ENCODE data around the gene PEX5L. TPM values are rescaled to one million over a fixed set of nuclear protein-coding genes. Genes with fewer than 3 reads are reported as not detected.
A peak's percentile ranks its signal among the peaks of the same experiment; 100 is the strongest.

Gene PEX5L
- total and polyA plus RNA-seq, 10 of the 15 experiments (the other 5 are each of a cell fraction or from before 2014, with no cell fraction given), result 0.11 to 17.0 (median 0.50) TPM

DNA sequence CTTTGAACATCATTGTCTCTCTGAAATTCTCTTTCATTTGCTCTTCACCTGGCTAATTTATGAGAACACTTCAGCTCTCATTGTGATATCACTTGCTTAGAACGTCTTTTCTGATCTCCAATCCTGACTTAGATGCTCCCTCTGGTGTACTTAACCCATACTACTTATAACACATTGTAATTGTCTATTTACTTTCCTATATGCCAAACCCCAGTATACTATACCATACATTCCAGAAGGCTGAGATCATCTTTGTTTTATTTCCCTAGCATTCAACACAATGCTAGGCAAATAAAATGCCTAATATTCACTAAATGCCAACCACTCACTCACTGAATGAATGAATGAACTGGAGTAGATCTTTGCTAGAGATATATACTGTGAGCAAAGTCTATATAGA, 27.0 kb upstream of the PEX5L start:
- H3K27me3 ChIP-seq (replicated peaks in 1 of 2; ENCODE audit: control insufficient read depth in 2 of 2, insufficient read depth in 2 of 2, low read length in 1 of 2), result no peaks in the 10 kb centered on the region
- H3K27ac ChIP-seq (ENCODE audit: control insufficient read depth, insufficient read depth), result no peak overlapping the region
- WGBS (ENCODE audit: insufficient coverage, insufficient replicate concordance, low lambda C conversion rate, missing lambda C conversion rate), result 0% methylated on average over 1 of the region's 1 CpG
- SMC1A ChIA-PET (ENCODE audit: uncharacterized antibody, unreplicated experiment), result interaction anchor here (1.3 kb wide), 2 partner anchors 24 to 96 kb away, joined by 3 read pairs; no protein-coding TSS in a partner anchor
- no peak overlapping the region for H3K4me2 ChIP-seq (ENCODE audit: control insufficient read depth, insufficient read depth)
- no peak overlapping the region for H3K9ac ChIP-seq (ENCODE audit: control insufficient read depth, insufficient read depth, low read length)
- no peaks in the 10 kb centered on the region for H3K9me3 ChIP-seq (replicated peaks; ENCODE audit: control insufficient read depth, insufficient read depth, low read length)
- H3K79me2 ChIP-seq (ENCODE audit: control insufficient read depth, insufficient read depth, low read length), result no peaks in the 10 kb centered on the region
- H3K4me3 ChIP-seq, result no peak overlapping the region
- intact Hi-C loops (cut with micrococcal nuclease; ENCODE audit: unreplicated experiment) (no loop called here), in situ Hi-C loops (cut with MboI) (no loop called here)
- no peak overlapping the region for H2AFZ ChIP-seq (ENCODE audit: control insufficient read depth, low read depth, low read length)
- RAD21 ChIA-PET (ENCODE audit: unreplicated experiment), result no interaction called here
- TF ChIP-seq NKRF (conservative IDR thresholded peaks at IDR 0.05) (no peak), RAD21 (IDR thresholded peaks at IDR 0.05; ENCODE audit: insufficient read depth, low read depth, low read length) (0 out of 2 replicates have a peak, but pooled peaks have one; percentile 9)
- BruUV-seq (replicated peaks), result no TSS peak
- no peaks in the 10 kb centered on the region for H4K20me1 ChIP-seq (ENCODE audit: control insufficient read depth, insufficient read depth)
- H3K4me1 ChIP-seq (ENCODE audit: control insufficient read depth, insufficient read depth, low read length), result no peaks in the 10 kb centered on the region
- CTCF ChIA-PET, result interaction anchor here (0.6 to 1.4 kb wide), 2 partner anchors 252 to 521 kb away, joined by 3 read pairs; no protein-coding TSS in a partner anchor
- ATAC-seq, result no peak
- no peaks in the 10 kb centered on the region for H3K36me3 ChIP-seq (ENCODE audit: control insufficient read depth in 2 of 2, insufficient read depth in 2 of 2, low read length in 1 of 2)
- POLR2A ChIA-PET, result no interaction called here
- FAIRE-seq, result no peak
- DNase-seq (ENCODE audit: low read depth, low spot score), result no peak

DNA sequence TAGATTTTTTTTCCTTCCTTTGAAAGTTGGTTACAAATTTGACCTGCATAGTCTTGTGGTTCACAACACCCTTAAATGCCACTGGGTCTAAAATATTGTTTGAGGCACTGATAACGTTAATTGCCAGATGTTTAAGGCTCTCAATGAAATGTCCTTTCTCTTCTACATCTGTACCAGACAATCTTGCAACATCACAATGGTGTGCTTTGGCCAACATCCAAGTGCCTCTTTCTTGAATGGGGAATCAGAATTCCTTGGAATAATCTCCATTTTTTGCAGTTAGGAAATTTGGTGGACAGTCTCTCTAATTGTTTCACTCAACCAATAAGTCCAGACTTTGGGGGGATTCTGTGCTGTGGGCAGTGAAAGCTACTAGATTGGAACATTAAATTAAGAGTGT, 26.0 kb upstream of the PEX5L start:
- no peak overlapping the region for H3K4me3 ChIP-seq
- no peaks in the 10 kb centered on the region for H3K27me3 ChIP-seq (replicated peaks in 1 of 2; ENCODE audit: control insufficient read depth in 2 of 2, insufficient read depth in 2 of 2, low read length in 1 of 2)
- BruUV-seq (replicated peaks), result no TSS peak
- DNase-seq (ENCODE audit: low read depth, low spot score), result no peak
- no peaks in the 10 kb centered on the region for H4K20me1 ChIP-seq (ENCODE audit: control insufficient read depth, insufficient read depth)
- ChIA-PET SMC1A (ENCODE audit: uncharacterized antibody, unreplicated experiment) (interaction anchor here (1.1 to 1.4 kb wide), 2 partner anchors 133 to 179 kb away, joined by 3 to 4 read pairs; no protein-coding TSS in a partner anchor), CTCF (interaction anchor here (1.5 kb wide), 1 partner anchor 133 kb away, joined by 5 read pairs; no protein-coding TSS in a partner anchor), RAD21 (ENCODE audit: unreplicated experiment) (interaction anchor here (1.2 kb wide), 1 partner anchor 251 kb away, joined by 3 read pairs; no protein-coding TSS in a partner anchor), POLR2A (interaction anchor here (0.5 kb wide), 1 partner anchor 13 kb away, joined by 3 read pairs; no protein-coding TSS in a partner anchor)
- peak; percentile 31 for FAIRE-seq
- H3K9ac ChIP-seq (ENCODE audit: control insufficient read depth, insufficient read depth, low read length), result no peak overlapping the region
- H3K27ac ChIP-seq (ENCODE audit: control insufficient read depth, insufficient read depth), result no peak overlapping the region
- no peaks in the 10 kb centered on the region for H3K36me3 ChIP-seq (ENCODE audit: control insufficient read depth in 2 of 2, insufficient read depth in 2 of 2, low read length in 1 of 2)
- H3K9me3 ChIP-seq (replicated peaks; ENCODE audit: control insufficient read depth, insufficient read depth, low read length), result no peaks in the 10 kb centered on the region
- H3K4me1 ChIP-seq (ENCODE audit: control insufficient read depth, insufficient read depth, low read length), result no peaks in the 10 kb centered on the region
- in situ Hi-C loops (cut with MboI) (no loop called here), intact Hi-C loops (cut with micrococcal nuclease; ENCODE audit: unreplicated experiment) (no loop called here)
- WGBS (ENCODE audit: insufficient coverage, insufficient replicate concordance, low lambda C conversion rate, missing lambda C conversion rate), result 14% methylated on average over 1 of the region's 1 CpG
- no peak overlapping the region for H3K4me2 ChIP-seq (ENCODE audit: control insufficient read depth, insufficient read depth)
- H2AFZ ChIP-seq (ENCODE audit: control insufficient read depth, low read depth, low read length), result no peak overlapping the region
- no peak for ATAC-seq
- H3K79me2 ChIP-seq (ENCODE audit: control insufficient read depth, insufficient read depth, low read length), result no peaks in the 10 kb centered on the region
- TF ChIP-seq PRDM15 (CRISPR knock-in tag; IDR thresholded peaks at IDR 0.05) (no peak), TCF3 (IDR thresholded peaks at IDR 0.05; ENCODE audit: borderline replicate concordance, insufficient read depth, low read depth, low read length) (no peak), ELK1 (IDR thresholded peaks at IDR 0.05; ENCODE audit: low read depth, low read length) (no peak), ATF7 (IDR thresholded peaks at IDR 0.05; ENCODE audit: low read depth) (no peak), ZNF207 (IDR thresholded peaks at IDR 0.05; ENCODE audit: borderline replicate concordance) (no peak)
